Endodermal cell (in vitro differentiated cells): ENCODE measurements around the gene CMSS1. TPM values are rescaled to one million over a fixed set of nuclear protein-coding genes. Genes with fewer than 3 reads are reported as not detected.

Experiments
- DNase-seq: peaks from one replicate; pipeline ENCODE4 v3.0.0-alpha.2; 2017
- H3K27ac ChIP-seq: 2 replicates; pipeline ENCODE4 v1.5.1; 2013; ENCODE audit warnings: mild to moderate bottlenecking, low read depth, low read length, moderate library complexity
- H3K27me3 ChIP-seq: 2 replicates; pipeline ENCODE4 v1.6.1; 2013; ENCODE audit warnings: mild to moderate bottlenecking, low read length, moderate library complexity; ENCODE audit not compliant: insufficient read depth, control insufficient read depth, poor library complexity, severe bottlenecking
- H3K36me3 ChIP-seq: 2 replicates; pipeline ENCODE4 v1.7.0; 2013; ENCODE audit warnings: mild to moderate bottlenecking, low read length, moderate library complexity; ENCODE audit not compliant: control insufficient read depth, insufficient read depth
- H3K4me1 ChIP-seq: one replicate; pipeline ENCODE4 v1.7.0; 2013; ENCODE audit warnings: low read length; ENCODE audit not compliant: control insufficient read depth, insufficient read depth
- H3K4me3 ChIP-seq: 2 replicates; pipeline ENCODE4 v1.5.1; 2013; ENCODE audit warnings: mild to moderate bottlenecking, low read length, moderate library complexity
- H3K9ac ChIP-seq: 2 replicates; pipeline ENCODE4 v1.6.1; 2013; ENCODE audit warnings: mild to moderate bottlenecking, low read length, moderate library complexity; ENCODE audit not compliant: poor library complexity, severe bottlenecking; ENCODE audit errors: extremely low read depth
- H3K9me3 ChIP-seq: 2 replicates; pipeline ENCODE4 v1.6.1; 2013; ENCODE audit warnings: mild to moderate bottlenecking, low read length, moderate library complexity; ENCODE audit not compliant: control insufficient read depth
- H3K27ac Mint-ChIP-seq: 2 replicates; pipeline ENCODE4 v1.8.0; 2020; ENCODE audit warnings: mixed read lengths
- H3K27me3 Mint-ChIP-seq: 2 replicates; pipeline ENCODE4 v1.8.0; 2021; ENCODE audit warnings: mild to moderate bottlenecking, mixed read lengths; ENCODE audit not compliant: insufficient read depth
- H3K36me3 Mint-ChIP-seq: 2 replicates; pipeline ENCODE4 v1.8.0; 2020; ENCODE audit warnings: low read depth, mixed read lengths
- H3K4me1 Mint-ChIP-seq: 2 replicates; pipeline ENCODE4 v1.8.0; 2020; ENCODE audit warnings: mixed read lengths
- H3K4me3 Mint-ChIP-seq: 2 replicates; pipeline ENCODE4 v1.8.0; 2020; ENCODE audit warnings: mild to moderate bottlenecking, moderate library complexity, mixed read lengths
- H3K9me3 Mint-ChIP-seq: 2 replicates; pipeline ENCODE4 v1.8.0; 2020; ENCODE audit warnings: mild to moderate bottlenecking, mixed read lengths
- CTCF ChIP-seq: fragments of 200-600 bp; sonication (generic); conservative IDR thresholded peaks from 2 replicates; pipeline ENCODE4 v1.5.0; 2021; ENCODE audit warnings: antibody characterized with exemption, mild to moderate bottlenecking
- WGBS, 2 experiments: methylation state at CpG; one replicate each; pipeline versions ENCODE4 v1.1.5 to v1.1.7; 2013; ENCODE audit warnings: missing lambda C conversion rate in 2 of 2, mixed read lengths in 1 of 2; ENCODE audit not compliant: insufficient coverage in 1 of 2, insufficient read length in 1 of 2; 5-methylcytosine and 5-hydroxymethylcytosine counted together
- total RNA-seq, 2 donors: library from RNA; stranded (reverse); fragmentation: NEBNext Ultra II Directional in 1 of 2; extraction: Animal tissue kit (Norgen Biotek cat#: 25700) in 1 of 2; gene quantifications; 2 replicates in 1 of 2; 3 replicates in 1 of 2; pipeline ENCODE4 v1.2.1, GENCODE V29; 2021

The CMSS1 gene
- total RNA-seq, 2 donors from 2014 or later: 48.5 to 50.8 TPM

GRCh38 chr3:99867594-99868310, 50.1 kb downstream of the CMSS1 start:
- DNase-seq: no peak
- Histone ChIP-seq H3K4me3 (no peak overlapping the region), H3K9me3 (no peaks in the 10 kb centered on the region), H3K36me3 (no peaks in the 10 kb centered on the region), H3K27me3 (no peaks in the 10 kb centered on the region), H3K27ac (no peak overlapping the region), H3K4me1 (peaks cover 7% of the 10 kb centered on the region), H3K9ac (no peak overlapping the region)
- no peak overlapping the region for H3K27ac Mint-ChIP-seq
- H3K4me1 Mint-ChIP-seq: peaks cover 36% of the 10 kb centered on the region
- no peak for TF ChIP-seq CTCF
- H3K9me3 Mint-ChIP-seq: peaks cover 2% of the 10 kb centered on the region
- peaks cover 5% of the 10 kb centered on the region for H3K36me3 Mint-ChIP-seq
- H3K27me3 Mint-ChIP-seq: peaks cover 34% of the 10 kb centered on the region
- H3K4me3 Mint-ChIP-seq: no peak overlapping the region
- WGBS, 2 experiments: 77% methylated on average over 3 of the region's 3 CpGs; no CpG with 5 or more reads in 1 of the 2 experiments

GRCh38 chr3:99868311-99868646, 50.6 kb downstream of the CMSS1 start:
- H3K4me1 Mint-ChIP-seq: peaks cover 36% of the 10 kb centered on the region
- H3K9me3 ChIP-seq: no peaks in the 10 kb centered on the region
- no peak for TF ChIP-seq CTCF
- H3K36me3 ChIP-seq: no peaks in the 10 kb centered on the region
- H3K36me3 Mint-ChIP-seq: no peaks in the 10 kb centered on the region
- H3K4me3 Mint-ChIP-seq: no peak overlapping the region
- no peak overlapping the region for H3K4me3 ChIP-seq
- 40 to 67% methylated on average over 1 of the region's 1 CpG for WGBS, 2 experiments
- peaks cover 36% of the 10 kb centered on the region for H3K27me3 Mint-ChIP-seq
- H3K27me3 ChIP-seq: no peaks in the 10 kb centered on the region
- no peak overlapping the region for H3K9ac ChIP-seq
- no peak overlapping the region for H3K27ac Mint-ChIP-seq
- H3K4me1 ChIP-seq: peaks cover 7% of the 10 kb centered on the region
- no peak overlapping the region for H3K27ac ChIP-seq
- no peaks in the 10 kb centered on the region for H3K9me3 Mint-ChIP-seq
- DNase-seq: peak; percentile 67

GRCh38 chr3:99869621-99870020, 52.0 kb downstream of the CMSS1 start:
- H3K27me3 ChIP-seq: no peaks in the 10 kb centered on the region
- no peak overlapping the region for H3K4me3 ChIP-seq
- H3K9me3 Mint-ChIP-seq: no peaks in the 10 kb centered on the region
- no peaks in the 10 kb centered on the region for H3K36me3 Mint-ChIP-seq
- peaks cover 7% of the 10 kb centered on the region for H3K4me1 ChIP-seq
- H3K27me3 Mint-ChIP-seq: peaks cover 48% of the 10 kb centered on the region
- no peak overlapping the region for H3K9ac ChIP-seq
- no peak for TF ChIP-seq CTCF
- no peak overlapping the region for H3K27ac ChIP-seq
- peaks cover 36% of the 10 kb centered on the region for H3K4me1 Mint-ChIP-seq
- no peaks in the 10 kb centered on the region for H3K9me3 ChIP-seq
- DNase-seq: no peak
- H3K4me3 Mint-ChIP-seq: no peak overlapping the region
- no peaks in the 10 kb centered on the region for H3K36me3 ChIP-seq
- H3K27ac Mint-ChIP-seq: no peak overlapping the region
- WGBS, 2 experiments: 91% methylated on average over 1 of the region's 1 CpG; no CpG with 5 or more reads in 1 of the 2 experiments
